Ectodermal cell (in vitro differentiated cells): ENCODE measurements around the gene KDSR.

Experiments used
- H3K27ac ChIP-seq: 2 replicates; pipeline ENCODE4 v1.7.0; 2013; ENCODE audit warnings: mild to moderate bottlenecking, low read depth, low read length; ENCODE audit not compliant: insufficient read depth, poor library complexity, severe bottlenecking
- H3K27me3 ChIP-seq: 2 replicates; pipeline ENCODE4 v1.7.0; 2013; ENCODE audit warnings: mild to moderate bottlenecking, low read length; ENCODE audit not compliant: insufficient read depth, control insufficient read depth, poor library complexity, severe bottlenecking
- H3K36me3 ChIP-seq: one replicate; pipeline ENCODE4 v1.7.0; 2013; ENCODE audit warnings: low read length; ENCODE audit not compliant: control insufficient read depth, insufficient read depth
- H3K4me1 ChIP-seq: one replicate; pipeline ENCODE4 v1.7.0; 2013; ENCODE audit warnings: low read length; ENCODE audit not compliant: control insufficient read depth, insufficient read depth
- H3K4me3 ChIP-seq: 2 replicates; pipeline ENCODE4 v1.7.0; 2013; ENCODE audit warnings: low read depth, low read length, control low read depth; ENCODE audit not compliant: insufficient read depth
- H3K9me3 ChIP-seq: 2 replicates; pipeline ENCODE4 v1.7.0; 2013; ENCODE audit warnings: mild to moderate bottlenecking, low read length, moderate library complexity; ENCODE audit not compliant: control insufficient read depth
- WGBS, 2 experiments: methylation state at CpG; one replicate each; pipeline ENCODE4 v1.1.7; 2013; ENCODE audit warnings: missing lambda C conversion rate in 2 of 2; 5-methylcytosine and 5-hydroxymethylcytosine counted together

Gene KDSR

GRCh38 chr18:63297687-63298399, 69.2 kb downstream of the KDSR start:
- H3K4me3 ChIP-seq, result no peak overlapping the region
- no peaks in the 10 kb centered on the region for H3K36me3 ChIP-seq
- H3K4me1 ChIP-seq, result peaks cover 1% of the 10 kb centered on the region
- H3K27me3 ChIP-seq, result no peaks in the 10 kb centered on the region
- WGBS, 2 experiments, result 85 to 86% methylated on average over 16 of the region's 16 CpGs
- H3K27ac ChIP-seq, result no peak overlapping the region
- H3K9me3 ChIP-seq, result no peaks in the 10 kb centered on the region

GRCh38 chr18:63293935-63294334, 73.1 kb downstream of the KDSR start:
- Histone ChIP-seq H3K27ac (no peak overlapping the region), H3K4me3 (no peak overlapping the region), H3K36me3 (no peaks in the 10 kb centered on the region), H3K27me3 (no peaks in the 10 kb centered on the region), H3K9me3 (no peaks in the 10 kb centered on the region), H3K4me1 (peaks cover 16% of the 10 kb centered on the region)
- WGBS, 2 experiments, result 95 to 97% methylated on average over 4 of the region's 4 CpGs

- WGBS, 2 experiments, result 85 to 89% methylated on average over 10 to 11 of the region's 11 CpGs
- H3K27ac ChIP-seq, result no peak overlapping the region
- no peak overlapping the region for H3K4me3 ChIP-seq
These were observed 73.9 kb downstream of the KDSR start for GRCh38 chr18:63292831-63293683.

GRCh38 chr18:63291278-63291677, 75.7 kb downstream of the KDSR start:
- no peak overlapping the region for H3K27ac ChIP-seq
- WGBS, 2 experiments, result 96 to 97% methylated on average over 5 of the region's 5 CpGs
- H3K4me3 ChIP-seq, result no peak overlapping the region

More at GRCh38 chr18:63292831-63293683, 73.9 kb downstream of the KDSR start:
- no peaks in the 10 kb centered on the region for H3K9me3 ChIP-seq
- H3K4me1 ChIP-seq, result peaks cover 16% of the 10 kb centered on the region
- no peaks in the 10 kb centered on the region for H3K27me3 ChIP-seq
- no peaks in the 10 kb centered on the region for H3K36me3 ChIP-seq

GRCh38 chr18:63290821-63291200, 76.2 kb downstream of the KDSR start:
- Histone ChIP-seq H3K4me1 (peaks cover 16% of the 10 kb centered on the region), H3K36me3 (no peaks in the 10 kb centered on the region), H3K27me3 (no peaks in the 10 kb centered on the region), H3K4me3 (no peak overlapping the region), H3K27ac (no peak overlapping the region), H3K9me3 (no peaks in the 10 kb centered on the region)
- WGBS, 2 experiments, result 90 to 91% methylated on average over 7 of the region's 7 CpGs

More at GRCh38 chr18:63291278-63291677, 75.7 kb downstream of the KDSR start:
- H3K4me1 ChIP-seq, result peaks cover 16% of the 10 kb centered on the region
- no peaks in the 10 kb centered on the region for H3K36me3 ChIP-seq
- no peaks in the 10 kb centered on the region for H3K27me3 ChIP-seq
- no peaks in the 10 kb centered on the region for H3K9me3 ChIP-seq

- H3K36me3 ChIP-seq, result no peaks in the 10 kb centered on the region
- H3K4me1 ChIP-seq, result peaks cover 16% of the 10 kb centered on the region
- no peaks in the 10 kb centered on the region for H3K9me3 ChIP-seq
- 89 to 90% methylated on average over 6 of the region's 6 CpGs for WGBS, 2 experiments
- H3K27me3 ChIP-seq, result no peaks in the 10 kb centered on the region
- H3K27ac ChIP-seq, result no peak overlapping the region
- no peak overlapping the region for H3K4me3 ChIP-seq
These were observed 76.7 kb downstream of the KDSR start for GRCh38 chr18:63290166-63290820.

- WGBS, 2 experiments, result 93 to 95% methylated on average over 2 of the region's 2 CpGs
- H3K36me3 ChIP-seq, result no peaks in the 10 kb centered on the region
These were observed 78.7 kb downstream of the KDSR start for GRCh38 chr18:63288311-63288710.

GRCh38 chr18:63287691-63288220, 79.2 kb downstream of the KDSR start:
- Histone ChIP-seq H3K36me3 (no peaks in the 10 kb centered on the region), H3K9me3 (no peaks in the 10 kb centered on the region), H3K27me3 (no peaks in the 10 kb centered on the region), H3K4me1 (peaks cover 14% of the 10 kb centered on the region), H3K27ac (no peak overlapping the region), H3K4me3 (no peak overlapping the region)
- WGBS, 2 experiments, result 90 to 97% methylated on average over 1 of the region's 1 CpG

More at GRCh38 chr18:63288311-63288710, 78.7 kb downstream of the KDSR start:
- H3K9me3 ChIP-seq, result no peaks in the 10 kb centered on the region
- H3K27me3 ChIP-seq, result no peaks in the 10 kb centered on the region
- H3K27ac ChIP-seq, result no peak overlapping the region
- no peak overlapping the region for H3K4me3 ChIP-seq
- H3K4me1 ChIP-seq, result peaks cover 16% of the 10 kb centered on the region

- Histone ChIP-seq H3K9me3 (no peaks in the 10 kb centered on the region), H3K27me3 (no peaks in the 10 kb centered on the region), H3K36me3 (no peaks in the 10 kb centered on the region), H3K4me3 (no peak overlapping the region), H3K27ac (no peak overlapping the region), H3K4me1 (peaks cover 13% of the 10 kb centered on the region)
- 93 to 95% methylated on average over 4 of the region's 4 CpGs for WGBS, 2 experiments
These were observed 80.1 kb downstream of the KDSR start for GRCh38 chr18:63286926-63287325.
